ENCODE results near the gene KIF1B.
"Not testable (repeated sequence)": the region's sequence is repeated elsewhere in the genome, so short reads cannot be mapped to it uniquely, and the experiment has no call there.

KIF1B gene

GRCh38 chr1:10402729-10403274, 192.4 kb downstream of the KIF1B start:
- H3K9me3 ChIP-seq (ENCODE audit: control insufficient read depth, insufficient read depth, low read depth, low read length), result no peaks in the 10 kb centered on the region
- H3K36me3 ChIP-seq (ENCODE audit: control insufficient read depth in 2 of 2, insufficient read depth in 1 of 2, low read length in 2 of 2), result peaks cover 47 to 77% of the 10 kb centered on the region in 2 experiments
- H3K4me3 ChIP-seq (ENCODE audit: low read depth, low read length), result no peak overlapping the region
- ChIA-PET CTCF (no interaction called here), POLR2A (interaction anchor here (1.2 kb wide), 1 partner anchor 18 kb away, joined by 5 read pairs; no protein-coding TSS in a partner anchor)
- TF ChIP-seq, protein P1, sequence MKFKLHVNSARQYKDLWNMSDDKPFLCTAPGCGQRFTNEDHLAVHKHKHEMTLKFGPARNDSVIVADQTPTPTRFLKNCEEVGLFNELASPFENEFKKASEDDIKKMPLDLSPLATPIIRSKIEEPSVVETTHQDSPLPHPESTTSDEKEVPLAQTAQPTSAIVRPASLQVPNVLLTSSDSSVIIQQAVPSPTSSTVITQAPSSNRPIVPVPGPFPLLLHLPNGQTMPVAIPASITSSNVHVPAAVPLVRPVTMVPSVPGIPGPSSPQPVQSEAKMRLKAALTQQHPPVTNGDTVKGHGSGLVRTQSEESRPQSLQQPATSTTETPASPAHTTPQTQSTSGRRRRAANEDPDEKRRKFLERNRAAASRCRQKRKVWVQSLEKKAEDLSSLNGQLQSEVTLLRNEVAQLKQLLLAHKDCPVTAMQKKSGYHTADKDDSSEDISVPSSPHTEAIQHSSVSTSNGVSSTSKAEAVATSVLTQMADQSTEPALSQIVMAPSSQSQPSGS (tag by site-specific recombination; IDR thresholded peaks at IDR 0.05; ENCODE audit: low read depth), result peak; percentile 57
- no peak for TF ChIP-seq ZNF768 (tag by site-specific recombination; IDR thresholded peaks at IDR 0.05)
- H3K4me1 ChIP-seq (ENCODE audit: control insufficient read depth, insufficient read depth, low read length), result peaks cover 2% of the 10 kb centered on the region; the same call in 1 of the 2 replicates
- H3K27ac ChIP-seq (ENCODE audit: extremely low read depth, low read depth, low read length), result no peak overlapping the region

- Histone ChIP-seq H3K36me3 (ENCODE audit: control insufficient read depth in 2 of 2, insufficient read depth in 1 of 2, low read length in 2 of 2) (peaks cover 54 to 99% of the 10 kb centered on the region in 2 experiments), H3K27ac (ENCODE audit: extremely low read depth, low read depth, low read length) (no peak overlapping the region), H3K4me3 (ENCODE audit: low read depth, low read length) (no peak overlapping the region), H3K9me3 (ENCODE audit: control insufficient read depth, insufficient read depth, low read depth, low read length) (no peaks in the 10 kb centered on the region), H3K4me1 (ENCODE audit: control insufficient read depth, insufficient read depth, low read length) (no peaks in the 10 kb centered on the region)
- CTCF ChIA-PET, result interaction anchor here (0.6 to 0.7 kb wide), 2 partner anchors 70 to 883 kb away, joined by 3 read pairs; no protein-coding TSS in a partner anchor
- POLR2A ChIA-PET, result interaction anchor here (0.6 kb wide), 1 partner anchor 13 kb away, joined by 4 read pairs; no protein-coding TSS in a partner anchor
- TF ChIP-seq ZNF654 (tag by site-specific recombination; IDR thresholded peaks at IDR 0.05; ENCODE audit: low read depth), result no peak
- TF ChIP-seq ZNF121 (tag by site-specific recombination; IDR thresholded peaks at IDR 0.05), result peak; percentile 95
These were observed 196.8 kb downstream of the KIF1B start for GRCh38 chr1:10407201-10407600.

DNA sequence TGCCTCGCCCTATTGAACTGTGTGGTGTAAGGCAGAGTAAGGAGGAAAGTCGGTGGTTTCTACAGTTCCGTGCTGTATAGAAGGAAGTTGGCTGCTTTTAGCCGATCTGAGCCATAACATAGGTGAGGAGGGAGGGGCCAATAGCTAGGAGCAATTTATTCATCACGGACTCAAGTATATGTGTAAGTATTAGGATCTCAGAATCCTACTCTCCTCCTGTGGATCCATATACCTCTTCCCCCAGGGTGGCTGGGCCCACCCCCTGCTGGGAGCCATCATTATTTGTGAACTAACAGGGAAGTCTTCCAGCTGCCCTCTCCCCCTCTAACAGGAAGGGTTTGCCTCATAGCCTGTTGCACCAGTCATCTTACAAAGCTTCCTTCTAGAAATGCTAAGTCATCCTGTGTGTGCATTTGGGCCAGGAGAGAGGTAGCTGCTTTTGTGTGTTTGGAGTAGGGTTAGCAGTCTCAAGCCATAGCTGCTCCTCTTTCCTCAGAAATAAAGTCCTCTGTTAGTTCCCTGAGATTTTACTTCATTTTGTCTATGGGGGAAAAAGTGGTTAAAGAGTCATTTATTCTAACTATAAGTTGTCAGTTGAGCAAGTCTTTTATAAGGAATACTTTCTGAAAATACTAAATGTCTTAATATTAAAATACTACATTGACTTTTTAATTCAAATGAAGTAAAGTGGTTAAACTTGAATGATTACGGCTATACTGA, 205.0 kb downstream of the KIF1B start:
- Histone ChIP-seq H3K4me3 (ENCODE audit: low read depth, low read length) (no peak overlapping the region), H3K36me3 (ENCODE audit: control insufficient read depth in 2 of 2, insufficient read depth in 1 of 2, low read length in 2 of 2) (peaks cover 46 to 99% of the 10 kb centered on the region in 2 experiments), H3K4me1 (ENCODE audit: control insufficient read depth, insufficient read depth, low read length) (no peaks in the 10 kb centered on the region), H3K27ac (ENCODE audit: extremely low read depth, low read depth, low read length) (no peak overlapping the region), H3K9me3 (ENCODE audit: control insufficient read depth, insufficient read depth, low read depth, low read length) (no peaks in the 10 kb centered on the region)
- TF ChIP-seq ZFHX2 (tag by site-specific recombination; conservative IDR thresholded peaks at IDR 0.05) (no peak), ZBTB20 (tag by site-specific recombination; IDR thresholded peaks at IDR 0.05) (no peak), SCRT2 (tag by site-specific recombination; IDR thresholded peaks at IDR 0.05) (peak; percentile 80), SCRT1 (tag by site-specific recombination; IDR thresholded peaks at IDR 0.05; ENCODE audit: borderline replicate concordance) (0 out of 2 replicates have a peak, but pooled peaks have one; percentile 21)
- ChIA-PET POLR2A (interaction anchor here (0.6 to 1.2 kb wide), 2 partner anchors 17 to 82 kb away, joined by 3 read pairs; partner anchors contain the start of gene PGD), CTCF (interaction anchor here (1.0 kb wide), 1 partner anchor 13 kb away, joined by 5 read pairs; no protein-coding TSS in a partner anchor)

- H3K36me3 ChIP-seq (ENCODE audit: control insufficient read depth in 2 of 2, insufficient read depth in 1 of 2, low read length in 2 of 2), result peaks cover 52 to 98% of the 10 kb centered on the region in 2 experiments
- H3K9me3 ChIP-seq (ENCODE audit: control insufficient read depth, insufficient read depth, low read depth, low read length); H3K4me1 ChIP-seq (ENCODE audit: control insufficient read depth, insufficient read depth, low read length); H3K27ac ChIP-seq (ENCODE audit: extremely low read depth, low read depth, low read length); H3K4me3 ChIP-seq (ENCODE audit: low read depth, low read length): not testable (repeated sequence)
- ChIA-PET POLR2A (interaction anchor here (0.6 kb wide), 1 partner anchor 81 kb away, joined by 3 read pairs; no protein-coding TSS in a partner anchor), CTCF (interaction anchor here (0.7 to 1.0 kb wide), 2 partner anchors 13 to 44 kb away, joined by 4 to 5 read pairs; no protein-coding TSS in a partner anchor)
These were observed 205.6 kb downstream of the KIF1B start for GRCh38 chr1:10415967-10416366.

- CTCF ChIA-PET; H3K9me3 ChIP-seq (ENCODE audit: control insufficient read depth, insufficient read depth, low read depth, low read length); H3K27ac ChIP-seq (ENCODE audit: extremely low read depth, low read depth, low read length); H3K4me1 ChIP-seq (ENCODE audit: control insufficient read depth, insufficient read depth, low read length); H3K4me3 ChIP-seq (ENCODE audit: low read depth, low read length): not testable (repeated sequence)
- H3K36me3 ChIP-seq (ENCODE audit: control insufficient read depth in 2 of 2, insufficient read depth in 1 of 2, low read length in 2 of 2), result peaks cover 46 to 83% of the 10 kb centered on the region in 2 experiments
- POLR2A ChIA-PET, result interaction anchor here (0.6 to 0.7 kb wide), 2 partner anchors 8 to 25 kb away, joined by 4 to 5 read pairs; no protein-coding TSS in a partner anchor
These were observed 208.4 kb downstream of the KIF1B start for GRCh38 chr1:10418741-10419140.
